GM23338 (cell line): ENCODE data around the gene LRRC8E. TPM values are rescaled to one million over a fixed set of nuclear protein-coding genes. Genes with fewer than 3 reads are reported as not detected.

Experiments
- ATAC-seq: fragments of 200-7000 bp; cut with Tn5 transposase; 3 replicates; pipeline ENCODE4 v1.9.1; 2020
- DNase-seq: peaks from one replicate; pipeline ENCODE4 v3.0.0-alpha.2; 2015; ENCODE audit warnings: low spot score
- H2AFZ ChIP-seq: fragments of 200-600 bp; sonication (generic); 2 replicates; pipeline ENCODE4 v1.8.0; 2016; ENCODE audit warnings: antibody characterized with exemption, mild to moderate bottlenecking, moderate library complexity
- H3F3A ChIP-seq: fragments of 200-600 bp; sonication (generic); replicated peaks from 2 replicates; pipeline ENCODE4 v1.8.0; 2017; ENCODE audit warnings: antibody characterized with exemption, mixed run types, low read depth
- H3K27ac ChIP-seq: fragments of 200-600 bp; sonication (generic); 2 replicates; pipeline ENCODE4 v1.6.1; 2016; ENCODE audit warnings: low read depth
- H3K27me3 ChIP-seq: fragments of 200-600 bp; sonication (generic); 2 replicates; pipeline ENCODE4 v1.8.0; 2016; ENCODE audit warnings: mild to moderate bottlenecking, mixed run types, moderate library complexity; ENCODE audit not compliant: insufficient read depth
- H3K36me3 ChIP-seq: fragments of 200-600 bp; sonication (generic); 2 replicates; pipeline ENCODE4 v1.8.0; 2016; ENCODE audit warnings: mild to moderate bottlenecking; ENCODE audit not compliant: insufficient read depth
- H3K4me1 ChIP-seq: fragments of 200-600 bp; sonication (generic); 2 replicates; pipeline ENCODE4 v1.8.0; 2016; ENCODE audit warnings: mild to moderate bottlenecking, moderate library complexity; ENCODE audit not compliant: insufficient read depth
- H3K4me2 ChIP-seq: fragments of 200-600 bp; sonication (generic); 2 replicates; pipeline ENCODE4 v1.7.1; 2017; ENCODE audit warnings: mixed run types
- H3K4me3 ChIP-seq: fragments of 200-600 bp; sonication (generic); 2 replicates; pipeline ENCODE4 v1.6.1; 2016; ENCODE audit warnings: mixed run types
- H3K79me2 ChIP-seq: fragments of 200-600 bp; sonication (generic); replicated peaks from 2 replicates; pipeline ENCODE4 v1.8.0; 2017; ENCODE audit warnings: mild to moderate bottlenecking; ENCODE audit not compliant: insufficient read depth
- H3K9me2 ChIP-seq: fragments of 200-600 bp; sonication (generic); 2 replicates; pipeline ENCODE4 v1.8.0; 2017; ENCODE audit not compliant: insufficient read depth
- H4K20me1 ChIP-seq: fragments of 200-600 bp; sonication (generic); replicated peaks from 2 replicates; pipeline ENCODE4 v1.8.0; 2017; ENCODE audit warnings: mild to moderate bottlenecking; ENCODE audit not compliant: insufficient read depth
- H3K27ac Mint-ChIP-seq: 2 replicates; pipeline ENCODE4 v1.8.0; 2020; ENCODE audit warnings: inconsistent platforms, mild to moderate bottlenecking, moderate library complexity, mixed read lengths
- H3K27me3 Mint-ChIP-seq: 3 replicates; pipeline ENCODE4 v1.8.0; 2022; ENCODE audit warnings: low read depth, mild to moderate bottlenecking, moderate library complexity, mixed read lengths, inconsistent platforms; ENCODE audit not compliant: insufficient read depth, poor library complexity
- H3K36me3 Mint-ChIP-seq: 3 replicates; pipeline ENCODE4 v1.8.0; 2021; ENCODE audit warnings: low read depth, mild to moderate bottlenecking, inconsistent platforms, moderate library complexity, mixed read lengths
- H3K4me1 Mint-ChIP-seq: 3 replicates; pipeline ENCODE4 v1.8.0; 2020; ENCODE audit warnings: mild to moderate bottlenecking, inconsistent platforms, mixed read lengths
- H3K4me3 Mint-ChIP-seq: 3 replicates; pipeline ENCODE4 v1.8.0; 2021; ENCODE audit warnings: moderate library complexity, mild to moderate bottlenecking, inconsistent platforms, mixed read lengths
- H3K9me3 Mint-ChIP-seq: 3 replicates; pipeline ENCODE4 v1.8.0; 2020; ENCODE audit warnings: moderate library complexity, mild to moderate bottlenecking, inconsistent platforms, mixed read lengths
- CREB1 ChIP-seq: fragments of 250-450 bp; sonication (Bioruptor Pico); IDR thresholded peaks from 2 replicates; pipeline ENCODE4 v1.5.0; 2020; ENCODE audit warnings: low read depth, mild to moderate bottlenecking, moderate library complexity
- CTCF ChIP-seq, 2 experiments: fragments of 200-600 bp in 1 of 2; sonication (generic) in 1 of 2; conservative IDR thresholded peaks; 2 replicates each; pipeline versions ENCODE4 v1.5.1 to v1.6.1; 2016 to 2017; ENCODE audit warnings: antibody characterized with exemption in 2 of 2, low read depth in 2 of 2, mild to moderate bottlenecking in 2 of 2, moderate library complexity in 1 of 2
- ETS1 ChIP-seq: IDR thresholded peaks from 2 replicates; pipeline ENCODE4 v1.6.1; 2016; ENCODE audit warnings: antibody characterized with exemption
- EZH2 ChIP-seq: fragments of 200-600 bp; sonication (generic); IDR thresholded peaks from one replicate; pipeline ENCODE4 v1.8.0; 2017; ENCODE audit warnings: antibody characterized with exemption, mild to moderate bottlenecking, low read depth; ENCODE audit not compliant: unreplicated experiment
- EZH2phosphoT487 ChIP-seq: fragments of 200-600 bp; sonication (generic); IDR thresholded peaks from one replicate; pipeline ENCODE4 v1.8.1; 2018; ENCODE audit warnings: antibody characterized with exemption; ENCODE audit not compliant: unreplicated experiment
- JUNB ChIP-seq: IDR thresholded peaks from one replicate; pipeline ENCODE4 v1.6.1; 2016; ENCODE audit warnings: antibody characterized with exemption; ENCODE audit not compliant: unreplicated experiment
- NANOG ChIP-seq: IDR thresholded peaks from 2 replicates; pipeline ENCODE4 v1.6.1; 2016; ENCODE audit warnings: antibody characterized with exemption, borderline replicate concordance
- REST ChIP-seq: IDR thresholded peaks from one replicate; pipeline ENCODE4 v1.6.1; 2018; ENCODE audit warnings: antibody characterized with exemption; ENCODE audit not compliant: unreplicated experiment
- STAT1 ChIP-seq: IDR thresholded peaks from one replicate; pipeline ENCODE4 v1.6.1; 2016; ENCODE audit warnings: antibody characterized with exemption; ENCODE audit not compliant: unreplicated experiment
- ZNF114 ChIP-seq: fragments of 250-450 bp; sonication (Bioruptor Pico); IDR thresholded peaks from 2 replicates; pipeline ENCODE4 v1.5.0; 2020; ENCODE audit warnings: mild to moderate bottlenecking, moderate library complexity
- ZNF331 ChIP-seq: fragments of 250-450 bp; sonication (Bioruptor Pico); IDR thresholded peaks from 2 replicates; pipeline ENCODE4 v1.5.0; 2020; ENCODE audit warnings: low read depth, mild to moderate bottlenecking, moderate library complexity
- polyA plus RNA-seq: library from polyadenylated mRNA; unstranded; fragments of >200 nt; fragmentation: Nextera tagmentation; extraction: Ambion mirVana; gene quantifications from 2 replicates; pipeline ENCODE4 v1.2.1, GENCODE V29; 2016
- total RNA-seq: library from RNA; depleted of rRNA; stranded (reverse); fragments of >200 nt; shearing (Covaris generic); gene quantifications from 2 replicates; pipeline ENCODE4 v1.2.3, GENCODE V29; 2014

LRRC8E gene
- total and polyA plus RNA-seq, 2 experiments from 2014 or later: 0.29 to 4.8 TPM

- H3K4me3 Mint-ChIP-seq: no peak overlapping the region
- Histone ChIP-seq H3K79me2 (no peaks in the 10 kb centered on the region), H4K20me1 (no peaks in the 10 kb centered on the region; the same call in 1 of the 2 replicates), H3K4me2 (no peak overlapping the region), H3K4me1 (peaks cover 12% of the 10 kb centered on the region; the same call in 1 of the 2 replicates), H3K4me3 (no peak overlapping the region), H3K36me3 (no peaks in the 10 kb centered on the region), H3F3A (peaks cover 8% of the 10 kb centered on the region; the same call in 1 of the 2 replicates), H3K9me2 (no peaks in the 10 kb centered on the region), H3K27ac (no peak overlapping the region), H2AFZ (no peak overlapping the region), H3K27me3 (peaks cover 14% of the 10 kb centered on the region)
- no peak for ATAC-seq
- H3K36me3 Mint-ChIP-seq: no peaks in the 10 kb centered on the region
- no peak overlapping the region for H3K27ac Mint-ChIP-seq
- H3K27me3 Mint-ChIP-seq: peaks cover 11% of the 10 kb centered on the region
- peaks cover 2% of the 10 kb centered on the region; the same call in 1 of the 3 replicates for H3K4me1 Mint-ChIP-seq
- DNase-seq: no peak
- no peaks in the 10 kb centered on the region for H3K9me3 Mint-ChIP-seq
- no peak for TF ChIP-seq CTCF (conservative IDR thresholded peaks at IDR 0.05; ENCODE audit: low read depth in 2 of 2)
- no peak for TF ChIP-seq ETS1
- TF ChIP-seq NANOG: no peak
- no peak for TF ChIP-seq JUNB
- TF ChIP-seq REST: no peak
Measured at GRCh38 chr19:7877249-7877836, 11.0 kb upstream of the LRRC8E start.

- peaks cover 3% of the 10 kb centered on the region; the same call in 1 of the 2 replicates for H3K4me1 ChIP-seq
- peaks cover 6% of the 10 kb centered on the region for H3K27me3 Mint-ChIP-seq
- no peak overlapping the region for H3K27ac ChIP-seq
- H3K4me3 ChIP-seq: no peak overlapping the region
- no peak for DNase-seq
- no peak for ATAC-seq
- no peak overlapping the region for H3K27ac Mint-ChIP-seq
- no peaks in the 10 kb centered on the region for H3K79me2 ChIP-seq
- no peak overlapping the region for H2AFZ ChIP-seq
- H3F3A ChIP-seq: 0 out of 2 replicates have a peak, but pooled peaks cover 3% of the 10 kb centered on the region
- H3K4me1 Mint-ChIP-seq: no peaks in the 10 kb centered on the region; the same call in 2 of the 3 replicates
- H3K4me3 Mint-ChIP-seq: no peak overlapping the region
- no peaks in the 10 kb centered on the region for H3K9me3 Mint-ChIP-seq
- no peaks in the 10 kb centered on the region; the same call in 1 of the 2 replicates for H4K20me1 ChIP-seq
- H3K4me2 ChIP-seq: no peak overlapping the region
- no peaks in the 10 kb centered on the region for H3K36me3 ChIP-seq
- H3K27me3 ChIP-seq: no peaks in the 10 kb centered on the region
- no peaks in the 10 kb centered on the region for H3K36me3 Mint-ChIP-seq
- no peaks in the 10 kb centered on the region for H3K9me2 ChIP-seq
- no peak for TF ChIP-seq CREB1 (CRISPR knock-in tag)
- no peak for TF ChIP-seq ZNF331
- TF ChIP-seq EZH2: no peak
- TF ChIP-seq ZNF114 (CRISPR knock-in tag): no peak
- TF ChIP-seq NANOG: no peak
- no peak for TF ChIP-seq STAT1
- TF ChIP-seq EZH2phosphoT487: no peak
Measured at GRCh38 chr19:7879111-7879807, 9.1 kb upstream of the LRRC8E start.
